Measurements from ENCODE around the gene SESTD1.

SESTD1 gene, protein sequence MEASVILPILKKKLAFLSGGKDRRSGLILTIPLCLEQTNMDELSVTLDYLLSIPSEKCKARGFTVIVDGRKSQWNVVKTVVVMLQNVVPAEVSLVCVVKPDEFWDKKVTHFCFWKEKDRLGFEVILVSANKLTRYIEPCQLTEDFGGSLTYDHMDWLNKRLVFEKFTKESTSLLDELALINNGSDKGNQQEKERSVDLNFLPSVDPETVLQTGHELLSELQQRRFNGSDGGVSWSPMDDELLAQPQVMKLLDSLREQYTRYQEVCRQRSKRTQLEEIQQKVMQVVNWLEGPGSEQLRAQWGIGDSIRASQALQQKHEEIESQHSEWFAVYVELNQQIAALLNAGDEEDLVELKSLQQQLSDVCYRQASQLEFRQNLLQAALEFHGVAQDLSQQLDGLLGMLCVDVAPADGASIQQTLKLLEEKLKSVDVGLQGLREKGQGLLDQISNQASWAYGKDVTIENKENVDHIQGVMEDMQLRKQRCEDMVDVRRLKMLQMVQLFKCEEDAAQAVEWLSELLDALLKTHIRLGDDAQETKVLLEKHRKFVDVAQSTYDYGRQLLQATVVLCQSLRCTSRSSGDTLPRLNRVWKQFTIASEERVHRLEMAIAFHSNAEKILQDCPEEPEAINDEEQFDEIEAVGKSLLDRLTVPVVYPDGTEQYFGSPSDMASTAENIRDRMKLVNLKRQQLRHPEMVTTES

DNA sequence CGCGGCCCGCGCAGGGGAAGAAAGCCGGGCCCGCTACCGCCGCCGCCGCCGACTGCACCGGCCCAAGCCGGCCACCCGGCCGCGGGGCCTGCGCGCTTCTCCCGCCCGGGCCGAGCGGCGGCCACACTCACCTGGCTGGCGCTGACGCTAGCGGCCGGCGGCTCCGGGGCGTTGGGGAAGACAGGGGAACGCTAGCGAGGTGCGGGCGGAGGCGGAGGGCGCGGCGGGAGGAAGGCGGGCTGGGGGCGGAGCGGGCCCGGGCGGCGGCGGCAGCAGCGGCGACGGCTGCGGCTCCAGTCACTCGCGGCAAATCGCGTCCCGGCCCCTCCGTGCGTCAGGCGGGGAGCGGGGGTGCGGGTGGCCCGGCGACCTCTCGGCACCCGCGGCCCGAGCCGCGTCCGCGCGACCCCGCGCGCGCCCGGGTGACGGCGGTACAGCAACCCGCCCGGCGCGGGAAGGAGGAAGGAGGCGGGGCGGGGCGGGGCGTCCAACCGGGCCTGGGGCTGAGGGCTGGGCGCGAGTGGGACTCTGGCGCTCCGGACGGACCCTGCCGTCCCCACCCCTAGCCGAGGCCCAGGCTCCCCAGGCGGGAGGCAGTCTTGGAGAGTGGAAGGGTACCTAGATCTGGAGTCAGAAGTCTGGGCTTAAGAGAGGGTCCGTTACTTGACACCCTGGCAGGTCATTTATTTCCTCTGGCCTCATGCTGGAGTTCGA, at the start of gene SESTD1:
Gene SESTD1, minus strand, starts transcription at position 465 of the 714 bp plus-strand sequence. CDS start 72,991 bp downstream, outside the sequence.
- DNase-seq: peak; percentile 47

DNA sequence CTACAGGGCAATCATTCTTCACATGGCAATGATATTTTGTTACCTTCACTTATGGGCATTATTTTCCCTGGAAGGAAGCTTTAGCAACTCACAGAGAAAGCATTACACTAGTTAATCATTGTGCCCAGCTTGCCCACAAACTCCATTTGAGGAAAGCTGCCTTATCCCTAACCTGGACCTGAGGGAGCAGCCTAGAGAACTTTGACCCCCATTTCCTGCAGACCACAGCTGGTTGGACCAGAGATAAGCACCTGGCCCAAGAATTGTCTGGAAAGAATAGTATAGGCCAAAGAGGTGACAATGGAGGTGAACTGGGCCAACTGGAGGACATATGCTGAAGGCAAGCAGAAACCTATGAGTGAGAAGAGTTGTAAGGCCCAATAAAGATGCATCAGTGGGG, 48.4 kb upstream of the SESTD1 start:
- no peak for DNase-seq

GRCh38 chr2:179311101-179311500, 46.5 kb upstream of the SESTD1 start:
- no peak for DNase-seq

GRCh38 chr2:179307616-179308371, 43.2 kb upstream of the SESTD1 start:
- no peak for DNase-seq

DNA sequence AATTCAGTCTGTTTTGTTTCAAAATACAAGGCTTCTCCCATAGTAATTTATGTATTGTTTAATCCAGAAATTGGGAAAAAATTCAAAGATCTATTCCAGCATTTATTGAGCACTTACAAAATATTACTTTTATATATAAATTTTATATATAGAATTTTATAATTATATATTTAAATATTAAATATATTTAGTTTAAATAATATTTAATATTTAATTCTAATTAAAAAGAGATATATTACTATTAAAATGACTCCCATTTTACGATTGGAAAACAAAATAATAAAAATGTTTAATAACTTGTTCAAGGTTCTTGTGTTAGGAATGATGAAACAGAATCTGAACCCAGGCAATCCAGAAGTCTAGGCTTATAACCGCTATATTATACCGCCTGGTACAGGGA, 40.5 kb upstream of the SESTD1 start:
- DNase-seq: no peak

- no peak for DNase-seq
These were observed 39.8 kb upstream of the SESTD1 start for GRCh38 chr2:179304424-179304823.

GRCh38 chr2:179302764-179303571, 38.3 kb upstream of the SESTD1 start:
- no peak for DNase-seq

DNA sequence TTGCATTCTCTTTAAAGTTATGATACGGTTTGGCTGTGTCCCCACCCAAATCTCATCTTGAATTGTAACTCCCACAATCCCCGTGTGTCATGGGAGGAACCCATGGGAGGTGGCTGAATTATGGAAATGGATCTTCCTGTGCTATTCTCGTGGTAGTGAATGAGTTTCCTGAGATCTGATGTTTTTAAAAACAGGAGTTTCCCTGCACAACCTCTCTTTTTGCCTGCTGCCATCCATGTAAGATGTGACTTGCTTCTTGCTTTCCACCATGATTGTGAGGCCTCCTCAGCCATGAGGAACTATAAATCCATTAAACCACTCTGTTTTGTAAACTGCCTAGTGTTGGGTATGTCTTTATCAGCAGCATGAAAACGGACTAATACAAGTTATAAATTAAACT, 37.5 kb upstream of the SESTD1 start:
- no peak for DNase-seq

DNA sequence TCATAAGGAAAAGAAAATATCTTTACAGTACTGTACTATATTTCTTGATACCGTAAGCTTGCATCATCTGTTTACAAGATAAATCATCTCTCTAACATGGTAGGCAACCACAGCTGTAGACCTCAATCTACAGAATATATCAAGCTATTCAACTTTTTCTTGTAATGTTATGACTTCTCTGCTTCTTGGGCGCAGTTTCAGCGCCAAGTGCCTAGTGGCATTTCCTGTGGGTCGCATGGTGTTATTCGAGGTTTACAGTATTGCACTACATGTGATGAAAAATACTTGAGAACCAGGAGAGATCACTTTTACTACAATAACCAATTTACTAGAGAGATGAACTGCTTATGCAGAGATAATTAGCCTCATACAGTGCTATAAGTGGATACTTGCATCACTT, 34.0 kb upstream of the SESTD1 start:
- DNase-seq: no peak

- DNase-seq: no peak
These were observed 33.3 kb upstream of the SESTD1 start for GRCh38 chr2:179297927-179298326.

GRCh38 chr2:179290329-179290728, 25.7 kb upstream of the SESTD1 start:
- no peak for DNase-seq

DNA sequence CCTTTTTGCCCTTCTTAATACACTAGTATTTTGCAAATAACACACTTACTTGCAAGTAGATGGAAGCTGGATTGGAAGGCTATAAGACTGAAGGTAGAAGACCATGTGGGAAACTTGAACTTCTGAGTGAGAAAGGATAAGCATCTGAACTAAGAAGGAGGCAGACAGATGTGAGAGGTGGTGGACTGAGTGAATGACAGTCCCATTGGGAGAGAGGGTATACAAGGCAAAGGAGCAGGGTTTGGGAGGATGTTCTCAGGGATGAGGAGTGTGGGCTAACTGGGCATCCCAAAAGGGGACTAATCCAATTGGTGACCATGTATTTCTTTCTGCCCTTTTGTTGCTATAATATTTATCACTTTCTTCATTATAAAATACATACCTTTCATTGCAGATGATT, 20.4 kb upstream of the SESTD1 start:
- DNase-seq: no peak

- no peak for DNase-seq
These were observed 13.0 kb upstream of the SESTD1 start for GRCh38 chr2:179277429-179278196.

DNA sequence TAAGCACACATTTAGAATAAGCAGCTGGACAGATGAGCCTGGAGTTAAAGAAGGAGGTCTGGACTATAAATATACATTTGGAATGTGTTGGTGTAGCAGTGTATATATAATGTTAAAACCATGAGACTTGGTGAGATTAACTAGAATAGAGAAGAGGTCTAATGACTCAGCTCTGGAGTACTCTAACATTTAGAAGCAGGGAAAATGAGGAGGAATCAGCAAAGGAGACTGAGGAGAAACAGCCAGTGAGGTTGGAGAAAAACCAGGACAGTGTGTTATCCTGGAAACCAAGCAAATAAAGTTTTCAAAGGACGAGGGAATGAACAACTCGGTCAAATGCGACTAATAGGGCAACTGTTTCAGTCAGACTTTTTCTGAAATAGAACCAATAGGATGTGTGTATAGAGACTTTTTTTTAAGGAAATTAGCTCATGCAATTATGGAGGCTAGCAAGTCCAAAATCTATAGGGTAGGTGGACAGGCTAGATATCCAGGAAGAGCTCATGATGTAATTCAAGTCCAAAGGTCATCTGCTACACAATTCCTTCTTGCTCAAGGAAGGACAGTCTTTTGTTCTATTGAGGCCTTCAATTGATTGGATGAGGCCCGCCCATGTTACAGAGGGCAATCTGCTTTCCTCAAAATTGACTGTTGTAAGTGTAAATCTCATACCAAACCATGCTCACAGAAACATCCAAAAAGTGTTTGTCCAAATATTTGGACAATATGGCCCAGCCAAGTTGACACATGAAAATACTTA, 10.8 kb upstream of the SESTD1 start:
- no peak for DNase-seq

GRCh38 chr2:179274749-179275148, 10.1 kb upstream of the SESTD1 start:
- no peak for DNase-seq

DNA sequence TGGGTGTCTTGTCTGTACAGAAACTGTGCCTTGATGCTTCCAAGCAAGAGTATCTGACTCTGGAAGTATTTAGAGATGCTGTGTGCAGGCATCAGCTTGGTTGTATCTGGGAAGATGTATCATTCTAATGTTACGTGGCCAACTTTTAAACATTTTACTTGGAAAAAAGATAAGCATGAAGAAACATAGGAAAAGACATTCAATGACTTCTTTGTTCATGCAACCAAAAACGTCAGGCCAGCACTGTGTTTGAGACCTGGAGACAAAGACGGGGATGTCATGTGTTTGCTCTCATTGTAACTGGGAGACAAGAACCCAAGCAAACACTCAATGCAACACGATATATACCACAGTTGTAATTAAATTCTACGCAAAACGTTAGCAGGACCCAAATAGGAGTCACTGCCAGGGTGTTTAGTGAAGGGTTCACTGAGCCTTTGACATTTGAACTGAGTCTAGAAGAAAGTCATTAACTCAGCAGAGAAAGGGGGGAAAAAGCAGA, 8.9 kb upstream of the SESTD1 start:
- no peak for DNase-seq

- no peak for DNase-seq
These were observed 8.0 kb upstream of the SESTD1 start for GRCh38 chr2:179272406-179273192.

DNA sequence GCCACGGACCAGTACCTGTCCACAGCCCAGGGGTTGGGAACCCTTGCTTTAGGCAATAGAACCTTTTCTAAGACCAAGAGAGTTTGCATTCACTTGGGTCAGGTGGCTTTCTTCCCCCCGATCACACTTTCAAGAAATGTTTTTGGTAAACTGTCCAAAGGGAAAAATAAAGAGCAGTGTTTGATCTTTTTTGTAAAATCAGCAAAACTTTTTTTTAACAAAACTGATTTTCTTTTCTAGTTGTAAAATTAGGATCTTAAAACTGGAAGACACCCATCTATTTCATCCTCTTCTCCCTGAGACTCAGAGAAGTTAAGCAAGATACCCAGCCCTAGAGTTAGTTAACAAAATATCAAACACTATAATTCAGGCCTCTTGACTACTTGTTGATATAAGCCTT, 6.1 kb upstream of the SESTD1 start:
- DNase-seq: no peak

GRCh38 chr2:179268277-179268925, 3.8 kb upstream of the SESTD1 start:
- no peak for DNase-seq
